AG09309 (cell line): ENCODE measurements around the gene NECAB2.

Experiments used
- DNase-seq: peaks from one replicate; pipeline ENCODE4 v3.0.0-alpha.2; 2010; ENCODE audit warnings: low read depth
- H3K4me3 ChIP-seq: 2 replicates; pipeline ENCODE4 v1.5.1; 2011; ENCODE audit warnings: mild to moderate bottlenecking, low read depth, low read length, moderate library complexity; ENCODE audit not compliant: control insufficient read depth
- TF ChIP-seq, protein P1 (sequence below): IDR thresholded peaks from 2 replicates; pipeline ENCODE4 v1.5.1; 2011; ENCODE audit warnings: mild to moderate bottlenecking, low read depth, low read length, inconsistent platforms; ENCODE audit not compliant: insufficient read depth, control insufficient read depth; ENCODE audit errors: missing control alignments

Gene NECAB2

DNA sequence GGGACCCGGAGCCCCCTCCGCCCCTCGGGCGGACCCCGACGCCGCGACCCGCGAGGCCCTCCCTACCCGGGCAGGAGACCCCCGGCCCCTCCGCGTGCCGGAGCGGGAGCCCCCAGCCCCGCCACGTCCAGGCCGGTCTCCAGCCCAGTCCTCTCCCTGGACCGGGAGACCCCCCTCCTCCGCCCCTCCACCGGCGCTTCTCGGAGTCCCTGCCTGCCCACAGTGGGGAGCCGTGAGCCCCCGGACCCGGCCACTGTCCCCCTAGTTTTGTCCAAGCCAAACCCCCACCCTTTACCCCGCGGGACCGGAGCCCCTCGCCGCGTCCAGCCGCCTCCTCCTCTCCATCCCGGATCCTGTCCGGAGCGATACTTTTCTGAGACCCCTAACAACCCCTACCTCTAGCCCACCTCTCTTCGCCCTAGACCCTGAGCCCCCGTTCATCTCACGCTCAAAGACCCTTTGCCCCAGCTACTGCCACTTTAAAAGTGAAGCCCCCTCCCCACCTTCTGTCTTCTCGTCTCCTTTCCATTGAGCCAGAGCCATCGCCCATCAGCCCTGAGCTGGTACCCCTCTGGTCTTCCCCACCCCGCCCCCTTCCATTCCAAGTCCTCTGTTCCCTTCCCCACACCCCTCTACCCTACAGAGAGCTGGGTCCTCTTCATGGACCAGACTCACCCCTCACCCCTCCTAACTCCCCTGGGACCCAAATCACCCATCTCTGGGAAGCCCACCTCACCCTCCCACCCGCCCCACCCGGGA lies 1.0 kb downstream of the NECAB2 start:
- DNase-seq = no peak
- no peak overlapping the region for H3K4me3 ChIP-seq
- TF ChIP-seq, protein P1, sequence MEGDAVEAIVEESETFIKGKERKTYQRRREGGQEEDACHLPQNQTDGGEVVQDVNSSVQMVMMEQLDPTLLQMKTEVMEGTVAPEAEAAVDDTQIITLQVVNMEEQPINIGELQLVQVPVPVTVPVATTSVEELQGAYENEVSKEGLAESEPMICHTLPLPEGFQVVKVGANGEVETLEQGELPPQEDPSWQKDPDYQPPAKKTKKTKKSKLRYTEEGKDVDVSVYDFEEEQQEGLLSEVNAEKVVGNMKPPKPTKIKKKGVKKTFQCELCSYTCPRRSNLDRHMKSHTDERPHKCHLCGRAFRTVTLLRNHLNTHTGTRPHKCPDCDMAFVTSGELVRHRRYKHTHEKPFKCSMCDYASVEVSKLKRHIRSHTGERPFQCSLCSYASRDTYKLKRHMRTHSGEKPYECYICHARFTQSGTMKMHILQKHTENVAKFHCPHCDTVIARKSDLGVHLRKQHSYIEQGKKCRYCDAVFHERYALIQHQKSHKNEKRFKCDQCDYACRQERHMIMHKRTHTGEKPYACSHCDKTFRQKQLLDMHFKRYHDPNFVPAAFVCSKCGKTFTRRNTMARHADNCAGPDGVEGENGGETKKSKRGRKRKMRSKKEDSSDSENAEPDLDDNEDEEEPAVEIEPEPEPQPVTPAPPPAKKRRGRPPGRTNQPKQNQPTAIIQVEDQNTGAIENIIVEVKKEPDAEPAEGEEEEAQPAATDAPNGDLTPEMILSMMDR = no peak

DNA sequence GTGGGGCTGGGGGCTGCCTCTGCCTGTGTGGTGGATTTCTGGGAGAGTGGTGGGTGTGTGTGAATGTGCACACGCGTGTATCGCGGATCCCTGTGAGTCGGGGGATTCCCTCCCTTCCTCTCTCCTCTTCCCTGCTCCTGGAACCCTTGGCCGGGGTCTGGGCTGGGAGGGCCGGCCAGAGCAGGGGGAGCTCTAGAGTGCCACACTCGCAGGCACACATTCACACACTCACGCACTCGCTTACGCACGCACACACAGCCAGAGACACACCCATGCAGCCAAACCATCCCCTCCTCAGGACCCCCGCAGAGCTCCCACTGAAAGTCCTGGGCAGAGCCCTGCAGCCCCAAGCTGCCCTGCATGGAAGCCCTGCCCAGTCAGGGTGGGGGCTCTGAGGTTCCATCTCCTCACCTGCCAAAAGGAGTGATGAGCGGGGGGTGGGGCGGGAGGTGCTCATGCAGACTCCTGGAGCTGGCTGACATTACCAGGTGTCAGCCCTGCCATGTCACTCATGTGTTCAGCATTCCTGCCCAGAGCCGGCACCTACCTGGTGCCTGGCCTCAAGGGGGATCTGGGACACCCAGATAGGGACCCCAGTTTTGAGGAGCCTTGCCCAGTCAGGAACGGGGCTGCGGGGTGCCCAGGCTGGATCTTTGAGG lies 1.9 kb downstream of the NECAB2 start:
- TF ChIP-seq, protein P1 = no peak
- DNase-seq = no peak
- no peak overlapping the region for H3K4me3 ChIP-seq

DNA sequence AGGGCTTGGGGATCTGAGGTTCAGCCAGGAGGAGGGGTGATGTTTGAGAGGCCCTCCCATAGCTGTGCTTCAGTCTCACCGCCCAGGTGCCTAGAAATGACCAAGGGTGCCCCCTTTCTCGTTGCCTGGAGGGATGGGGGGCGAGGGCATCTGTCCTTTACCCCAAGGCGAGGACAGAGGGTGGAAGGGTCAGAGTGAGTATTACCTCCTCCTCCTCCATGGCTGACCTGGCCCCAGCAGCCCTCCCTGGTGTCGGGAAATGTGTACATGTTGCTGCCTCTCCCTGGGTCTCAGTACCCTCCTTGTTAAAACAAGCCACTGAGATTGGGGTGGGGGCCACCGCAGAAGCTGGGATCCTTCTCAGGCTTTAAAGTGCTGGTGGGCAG lies 2.4 kb downstream of the NECAB2 start:
- H3K4me3 ChIP-seq = no peak overlapping the region
- no peak for DNase-seq
- TF ChIP-seq, protein P1 = no peak

DNA sequence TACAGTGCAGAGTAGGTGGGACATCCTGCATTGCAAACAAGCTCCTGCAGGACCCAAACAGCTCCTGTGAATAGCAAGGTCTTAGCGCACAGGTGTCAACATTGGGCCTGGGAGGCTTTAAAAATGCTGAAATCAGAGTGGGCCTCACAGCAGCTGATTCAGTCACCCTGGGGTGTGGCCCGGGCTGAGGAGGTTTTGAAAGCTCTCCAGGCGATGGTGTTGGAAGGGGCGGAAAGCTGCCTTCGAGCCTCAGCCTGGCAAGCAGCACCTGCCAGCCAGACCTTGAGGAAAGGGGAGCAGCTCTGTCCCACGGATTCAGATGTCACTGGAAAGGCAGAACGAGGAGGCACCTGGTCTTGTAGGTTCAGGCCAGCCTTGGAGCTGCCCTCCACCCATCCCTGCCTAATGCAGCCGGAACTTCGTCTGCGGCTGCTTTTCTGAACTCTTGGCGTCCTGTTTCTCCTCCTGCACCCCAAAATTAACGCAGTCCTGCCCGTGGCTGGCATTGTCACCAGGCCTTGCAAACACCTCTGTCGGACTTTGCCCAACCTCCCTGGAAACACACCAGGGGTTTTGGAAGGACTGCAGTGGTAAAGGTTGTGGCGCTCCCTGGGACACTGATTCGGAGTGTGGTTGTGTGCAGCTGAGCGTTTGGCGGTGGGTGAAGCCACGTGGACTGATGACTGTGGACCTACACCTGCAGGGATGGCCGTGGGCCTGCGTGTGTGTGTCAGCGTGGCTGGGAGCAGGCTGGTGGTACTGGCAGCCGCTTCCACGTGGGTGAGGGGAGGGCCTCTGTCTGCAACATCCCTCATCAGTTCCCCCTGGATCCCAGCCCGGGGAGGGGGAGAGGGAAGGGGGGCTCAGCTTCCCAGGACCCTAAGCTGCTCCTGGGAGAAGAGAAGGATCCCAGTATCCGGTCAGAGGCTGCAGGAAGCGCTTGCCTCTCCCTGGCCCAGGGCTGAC lies 3.4 kb downstream of the NECAB2 start:
- H3K4me3 ChIP-seq = no peak overlapping the region
- DNase-seq = no peak

DNA sequence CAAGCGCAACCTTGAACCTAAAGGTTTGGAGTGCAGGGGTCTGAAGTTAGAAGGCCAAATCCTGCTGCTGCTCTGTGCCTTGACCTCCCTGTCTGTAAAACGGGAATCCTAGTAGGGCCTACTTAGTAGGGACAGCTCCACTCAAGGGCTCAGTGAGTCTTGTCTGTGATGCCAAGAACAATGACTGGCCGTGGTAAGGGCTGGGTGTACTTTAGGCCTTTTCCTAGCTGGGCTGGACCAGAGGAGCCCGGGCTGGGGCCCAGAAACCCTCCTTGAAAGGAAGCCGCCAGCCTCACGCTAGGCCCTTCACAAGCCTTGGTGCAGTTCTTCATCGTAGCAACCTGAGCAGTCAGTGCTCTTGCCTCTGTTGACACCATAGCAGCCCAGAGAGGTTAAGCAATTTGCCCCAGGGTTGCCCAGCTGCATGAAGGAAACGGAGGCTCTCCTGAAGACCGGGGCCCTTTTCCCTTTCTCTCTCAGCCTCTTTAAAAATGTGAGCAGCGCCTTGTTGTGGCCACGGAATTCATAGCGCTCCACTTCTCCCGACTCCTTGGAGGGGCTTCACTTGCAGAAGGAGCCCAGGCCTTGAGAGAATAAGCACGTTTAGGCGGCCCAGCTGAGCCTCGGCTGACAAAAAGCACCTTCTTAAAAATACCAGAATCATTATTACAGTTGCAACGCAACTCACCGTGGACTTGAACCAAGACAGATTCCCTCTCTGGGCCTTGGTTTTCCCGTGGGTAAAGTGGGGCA lies 4.4 kb downstream of the NECAB2 start:
- DNase-seq = no peak
- TF ChIP-seq, protein P1 = no peak
- no peak overlapping the region for H3K4me3 ChIP-seq

More for the DNA sequence above, 3.4 kb downstream of the NECAB2 start:
- TF ChIP-seq, protein P1 = no peak

DNA sequence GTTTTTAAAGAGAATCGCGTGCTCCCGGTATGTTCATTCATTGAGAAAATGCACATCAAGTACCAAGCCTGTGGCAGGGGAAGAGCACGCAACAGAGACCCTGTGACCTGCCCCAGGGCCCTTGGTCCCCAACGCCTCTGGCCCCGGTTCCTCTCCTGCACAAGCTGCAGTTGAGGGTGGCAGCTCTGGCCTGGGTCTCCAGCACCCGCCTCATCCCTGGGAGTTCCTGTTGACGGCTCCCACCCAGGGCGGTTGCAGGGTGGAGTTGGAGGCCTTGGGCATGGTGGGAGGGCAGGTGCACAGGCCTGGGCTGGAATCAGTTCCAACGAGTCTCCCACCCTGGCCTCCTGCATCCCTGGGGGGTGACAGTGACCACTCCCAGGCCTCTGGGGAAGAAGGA lies 5.0 kb downstream of the NECAB2 start:
- no peak for DNase-seq
- TF ChIP-seq, protein P1 = no peak
- no peak overlapping the region for H3K4me3 ChIP-seq
